HG03159 (cell line): ENCODE results near the gene CSMD2.
"Not testable (repeated sequence)": the region's sequence is repeated elsewhere in the genome, so short reads cannot be mapped to it uniquely, and the experiment has no call there.

Source experiments
- ATAC-seq: cut with Tn5 transposase; IDR thresholded peaks from one replicate; pipeline ENCODE4 v1.9.1; 2021; ENCODE audit warnings: mild to moderate bottlenecking, moderate library complexity; ENCODE audit not compliant: unreplicated experiment

The CSMD2 gene

DNA sequence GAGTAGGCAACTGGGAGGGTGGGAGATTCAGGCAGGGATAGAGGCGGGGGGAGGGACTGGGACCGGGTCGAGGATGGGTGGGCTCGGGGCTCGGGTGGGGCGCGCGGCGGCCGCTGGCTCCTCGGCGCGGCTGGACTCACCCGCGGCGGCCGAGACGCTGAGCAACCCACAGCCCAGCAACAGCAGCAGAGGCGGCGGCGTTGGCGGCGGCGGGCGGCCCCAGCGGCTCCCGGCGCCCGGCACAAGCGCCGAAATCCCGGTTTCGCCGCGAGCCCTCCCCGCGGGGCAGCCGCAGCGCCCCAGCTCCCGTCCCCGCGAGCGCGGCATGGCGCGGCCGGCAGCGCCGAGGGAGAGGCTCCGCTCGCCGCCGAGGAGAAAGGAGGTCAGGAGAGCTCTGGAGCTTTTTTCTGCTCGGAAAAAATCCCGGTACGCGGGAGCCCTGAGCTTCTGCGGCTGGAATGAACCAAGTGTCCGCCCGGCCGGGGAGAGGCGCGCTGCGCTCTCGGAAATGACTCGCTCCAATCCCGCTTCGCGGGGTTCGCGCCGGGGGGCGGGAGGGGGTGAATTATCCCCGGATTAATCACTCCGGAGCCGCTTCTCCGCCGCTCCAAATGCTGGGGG is at the start of gene CSMD2:
Gene CSMD2 (minus strand): TSS at position 460 of the 621 bp plus-strand sequence. CDS start 133 bp downstream, at position 327.
- no peak for ATAC-seq

DNA sequence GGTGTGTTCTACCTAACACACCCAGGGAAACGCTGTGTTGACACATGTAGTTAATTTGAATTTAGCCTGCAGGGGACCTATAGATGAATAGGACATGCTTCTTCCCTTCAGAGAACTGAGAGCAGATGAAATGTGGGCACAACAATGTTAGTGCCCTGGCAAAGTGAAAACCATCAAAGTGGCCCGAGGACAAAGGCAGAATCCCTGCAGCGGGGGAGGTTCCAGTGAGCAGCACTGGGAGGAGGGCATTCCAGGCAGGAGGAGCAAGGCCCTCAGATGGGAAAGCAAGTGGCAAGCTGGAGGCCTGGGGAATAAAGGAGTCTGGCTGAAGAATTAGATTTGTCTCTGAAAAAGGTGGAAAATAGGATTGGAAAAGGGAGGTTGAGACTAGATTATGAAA is 48.9 kb upstream of the CSMD2 start:
- no peak for ATAC-seq

DNA sequence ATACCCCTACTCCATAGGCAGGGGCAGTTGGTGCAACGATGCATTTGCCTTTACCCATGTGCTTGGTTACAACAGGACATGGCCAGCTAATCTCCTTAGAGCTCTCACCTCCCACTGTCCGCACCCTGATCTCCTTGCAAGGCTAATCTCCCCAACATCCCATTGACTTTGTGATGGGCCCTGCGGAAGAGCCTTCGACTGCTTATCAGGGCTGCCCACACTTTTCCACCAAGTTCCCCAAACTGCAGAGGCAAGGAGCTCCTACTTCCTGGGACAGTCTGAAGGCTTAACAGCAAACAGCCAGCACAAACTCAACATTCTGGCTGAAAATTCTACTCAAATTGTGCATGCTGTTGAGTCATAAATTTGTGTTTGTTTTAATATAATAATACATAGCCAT is 47.6 kb upstream of the CSMD2 start:
- no peak for ATAC-seq

GRCh38 chr1:34199927-34200326 is 34.9 kb upstream of the CSMD2 start:
- ATAC-seq, result no peak

DNA sequence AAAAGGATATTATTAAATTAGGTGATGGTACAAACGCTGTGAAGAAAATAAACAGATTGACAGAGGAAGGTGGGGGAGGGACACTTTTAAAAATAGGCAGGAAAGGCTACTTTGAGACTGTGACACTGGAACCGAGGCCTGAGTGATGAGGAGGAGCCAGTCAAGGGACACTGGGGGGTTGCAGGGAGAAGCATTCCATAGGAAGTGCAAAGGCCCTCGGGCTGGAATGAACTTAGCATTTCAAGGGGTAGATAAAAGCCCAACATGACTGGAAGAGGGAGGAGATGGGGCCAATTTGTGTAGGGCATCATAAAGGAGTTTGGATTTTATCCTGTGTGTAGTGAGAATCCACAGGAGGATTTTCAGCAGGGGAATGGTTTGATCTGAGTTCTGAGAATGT is 27.6 kb upstream of the CSMD2 start:
- ATAC-seq, result no peak

DNA sequence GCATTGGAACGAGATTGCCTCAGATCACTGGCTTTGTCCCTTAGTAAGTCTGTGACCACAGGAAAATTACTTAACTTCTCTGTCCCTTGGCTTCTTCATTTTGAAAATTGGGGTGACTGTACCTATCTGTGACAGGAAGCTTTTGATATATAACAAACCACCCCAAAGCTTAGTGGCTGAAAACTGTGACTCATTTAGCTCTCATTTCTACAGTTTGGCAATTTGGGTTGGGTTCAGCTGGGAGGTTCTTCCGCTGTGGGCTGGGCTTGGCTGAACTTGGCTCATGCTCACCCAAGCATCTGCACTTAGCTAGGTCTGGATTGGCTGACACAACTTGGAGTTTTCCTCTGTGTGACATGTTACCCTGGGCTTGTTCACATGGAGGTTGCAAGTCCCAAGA is 25.7 kb upstream of the CSMD2 start:
- ATAC-seq, result no peak

DNA sequence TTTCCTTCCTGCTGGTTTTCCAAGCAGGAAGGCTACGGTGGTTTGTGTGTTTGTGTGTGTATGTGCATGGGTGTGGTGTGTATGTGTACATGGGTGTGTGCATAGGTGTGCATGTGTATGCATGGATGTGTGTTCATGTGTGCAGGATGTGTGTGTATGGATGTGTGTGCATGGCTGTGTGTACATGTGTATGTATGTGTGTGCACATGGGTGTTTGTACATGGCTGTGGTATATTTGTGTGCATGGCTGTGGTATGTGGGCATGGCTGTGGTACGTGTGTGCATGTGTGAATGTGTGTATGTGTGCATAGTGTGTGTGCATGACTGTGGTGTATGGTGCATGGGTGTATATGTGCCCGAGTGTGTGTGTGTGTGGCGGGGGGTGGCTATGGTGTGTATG is 24.0 kb upstream of the CSMD2 start:
- ATAC-seq, result no peak

GRCh38 chr1:34188418-34188817 is 23.4 kb upstream of the CSMD2 start:
- no peak for ATAC-seq

GRCh38 chr1:34186741-34187494 is 21.9 kb upstream of the CSMD2 start:
- no peak for ATAC-seq

DNA sequence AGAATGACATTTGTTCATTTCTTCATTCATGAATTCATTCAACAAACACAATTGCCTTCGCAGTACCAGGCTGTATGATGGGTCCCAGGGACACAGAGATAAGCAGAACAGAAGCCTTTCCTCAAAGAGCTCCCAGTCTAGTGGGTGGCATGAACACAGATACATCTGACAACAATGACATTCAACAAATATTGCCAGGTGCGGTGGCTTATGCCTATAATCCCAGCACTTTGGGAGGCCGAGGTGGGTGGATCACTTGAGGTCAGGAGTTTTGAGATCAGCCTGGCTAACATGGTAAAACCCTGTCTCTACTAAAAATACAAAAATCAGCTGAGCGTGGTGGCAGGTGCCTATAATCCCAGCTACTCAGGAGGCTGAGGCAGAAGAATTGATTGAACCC is 18.4 kb upstream of the CSMD2 start:
- ATAC-seq, result not testable (repeated sequence)

GRCh38 chr1:34178072-34178471 is 13.0 kb upstream of the CSMD2 start:
- no peak for ATAC-seq

DNA sequence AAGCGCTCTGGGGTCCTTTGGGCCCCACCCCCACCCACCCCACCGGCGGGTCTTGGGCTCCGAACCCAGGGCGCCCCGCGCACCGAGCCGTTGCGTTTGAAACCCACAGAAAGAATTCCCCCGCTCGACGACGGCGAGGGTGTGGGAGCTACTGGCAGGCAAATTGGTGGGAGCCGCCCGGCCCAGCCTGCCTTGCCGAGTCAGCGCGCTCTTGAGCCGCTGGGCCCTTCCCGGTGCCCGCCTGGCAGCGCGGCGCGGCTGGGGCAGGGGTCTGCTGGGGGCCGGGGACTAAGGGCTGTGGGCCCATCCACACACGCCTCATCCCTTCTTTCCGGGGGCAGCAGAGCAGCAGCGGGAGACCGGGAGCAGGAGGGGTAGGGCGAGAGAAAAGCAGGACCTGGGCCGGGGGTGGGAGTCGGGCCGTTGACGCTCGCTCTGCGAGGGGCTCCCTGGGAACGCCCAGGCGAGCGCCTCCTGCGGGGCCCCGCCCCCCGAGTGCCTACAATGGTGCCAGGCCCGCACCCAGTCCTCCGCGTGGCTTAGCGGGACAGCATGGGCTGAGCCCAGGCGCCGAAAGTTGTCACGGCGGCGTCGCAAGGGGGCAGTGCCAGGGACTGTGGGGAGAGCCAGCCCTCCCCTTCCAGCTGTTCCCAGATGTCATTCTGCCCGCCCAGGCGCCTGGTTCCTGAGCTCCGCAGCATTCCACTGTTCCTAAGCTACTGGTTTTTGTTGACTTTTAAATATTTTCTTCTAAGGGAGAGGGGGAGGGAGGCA is 12.0 kb upstream of the CSMD2 start, which contains the start of gene C1orf94:
Gene C1orf94 (plus strand): TSS at position 78 of the 774 bp plus-strand sequence. CDS start 883 bp downstream, outside the sequence.
- ATAC-seq, result no peak

DNA sequence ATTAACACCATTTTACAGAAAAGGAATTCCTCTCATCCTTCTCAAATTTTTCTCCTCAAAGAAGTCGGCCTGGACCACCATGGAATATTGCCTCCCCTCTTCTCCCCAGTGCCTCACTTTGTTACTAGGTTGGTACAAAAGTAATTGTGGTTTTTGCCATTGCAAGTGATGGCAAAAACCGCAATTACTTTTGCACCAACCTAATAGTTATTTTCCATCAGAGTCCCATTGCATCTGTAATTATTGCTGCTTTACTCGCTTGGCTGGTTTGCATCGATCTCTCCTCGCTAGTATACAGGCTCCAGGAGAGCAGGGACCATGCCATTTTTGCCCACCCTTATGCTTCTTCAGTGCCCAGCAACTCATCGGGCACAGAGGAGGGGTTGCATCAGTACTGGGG is 10.7 kb upstream of the CSMD2 start:
- ATAC-seq, result no peak

- ATAC-seq, result no peak
These were observed 2.4 kb upstream of the CSMD2 start for GRCh38 chr1:34167389-34167788.

DNA sequence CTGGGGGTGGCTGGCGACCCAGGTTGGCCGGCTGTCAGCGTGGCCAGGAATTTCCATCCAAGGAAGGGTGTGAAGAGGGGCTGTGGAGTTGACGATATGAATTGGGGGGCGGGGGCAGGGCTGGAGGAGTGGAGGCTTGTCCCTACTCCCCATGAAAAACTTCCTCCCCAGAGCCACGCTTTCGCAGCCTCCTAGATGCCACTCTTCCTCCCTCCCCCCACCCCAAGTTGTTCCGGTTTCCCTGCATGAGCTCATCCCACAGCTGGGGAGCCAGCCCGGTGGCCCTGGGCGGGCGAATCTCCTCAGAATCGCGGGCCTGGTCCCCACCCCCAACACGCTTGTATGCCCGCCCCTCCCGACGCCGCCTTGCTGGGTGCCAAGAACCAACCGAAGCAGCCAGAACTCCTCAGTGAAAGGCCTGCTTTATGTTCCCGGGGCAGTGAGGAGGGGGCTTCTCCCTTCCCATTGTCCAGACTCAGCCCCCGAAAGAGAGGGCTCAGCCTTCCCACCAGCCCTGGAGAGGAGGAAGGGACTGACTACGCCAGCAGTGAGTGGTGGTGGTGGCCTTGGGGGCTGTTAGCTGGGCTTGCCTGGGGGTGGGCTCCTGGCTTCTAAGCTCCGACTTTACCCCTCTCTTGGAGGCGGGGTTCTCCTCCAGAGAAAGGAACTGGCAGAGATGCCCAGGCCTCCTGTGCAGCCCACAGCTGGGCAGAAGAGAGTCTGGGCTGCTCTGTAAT is 1.8 kb upstream of the CSMD2 start:
- ATAC-seq, result no peak

DNA sequence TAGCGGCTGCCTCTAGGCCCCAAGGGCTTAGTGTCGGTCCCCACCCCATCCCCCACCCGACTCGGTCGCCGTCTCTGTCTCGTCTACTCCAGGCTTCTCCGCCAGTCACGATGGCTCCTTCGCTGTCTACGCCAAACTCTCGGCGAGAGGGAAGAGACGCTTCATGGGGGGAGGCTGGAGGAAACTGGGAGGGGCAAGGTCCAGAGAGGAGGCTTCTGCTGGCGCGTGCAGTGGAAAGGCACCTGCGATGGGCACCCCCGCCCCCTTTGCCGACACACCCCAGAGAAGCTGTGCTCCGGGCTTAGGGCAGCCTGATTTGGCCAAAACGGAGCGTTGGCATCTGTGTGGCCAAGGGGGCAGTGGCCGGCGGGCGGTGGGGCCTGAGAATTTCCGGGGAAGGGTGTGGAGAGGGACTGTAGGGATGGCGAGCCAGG is 1.2 kb upstream of the CSMD2 start:
- no peak for ATAC-seq

- ATAC-seq, result no peak
These were observed 442 bp upstream of the CSMD2 start for GRCh38 chr1:34165422-34165921.

GRCh38 chr1:34163792-34164731 is 968 bp downstream of the CSMD2 start:
- no peak for ATAC-seq

- peak; percentile 62 for ATAC-seq
These were observed 1.9 kb downstream of the CSMD2 start for GRCh38 chr1:34162852-34163766.
